Measurements from ENCODE around the gene NEDD4L. TPM values are rescaled to one million over a fixed set of nuclear protein-coding genes. Genes with fewer than 3 reads are reported as not detected.

The NEDD4L gene
- total and polyA plus RNA-seq, 10 of the 15 experiments (the other 5 are each of a cell fraction or from before 2014, with no cell fraction given) = 7.4 to 24.0 (median 17.7) TPM

- Histone ChIP-seq H3K79me2 (ENCODE audit: control insufficient read depth, insufficient read depth, low read length) (no peaks in the 10 kb centered on the region), H3K36me3 (ENCODE audit: control insufficient read depth in 2 of 2, insufficient read depth in 2 of 2, low read length in 1 of 2) (no peaks in the 10 kb centered on the region; a peak in 1 of 4 replicates), H3K27ac (ENCODE audit: control insufficient read depth, insufficient read depth) (no peak overlapping the region), H4K20me1 (ENCODE audit: control insufficient read depth, insufficient read depth) (no peaks in the 10 kb centered on the region), H3K9ac (ENCODE audit: control insufficient read depth, insufficient read depth, low read length) (no peak overlapping the region), H3K27me3 (replicated peaks in 1 of 2; ENCODE audit: control insufficient read depth in 2 of 2, insufficient read depth in 2 of 2, low read length in 1 of 2) (no peaks in the 10 kb centered on the region), H3K4me2 (ENCODE audit: control insufficient read depth, insufficient read depth) (0 out of 2 replicates have a peak overlapping the region, but pooled peaks have one; percentile 17), H3K9me3 (replicated peaks; ENCODE audit: control insufficient read depth, insufficient read depth, low read length) (no peaks in the 10 kb centered on the region; the same call in 2 of the 3 replicates), H3K4me1 (ENCODE audit: control insufficient read depth, insufficient read depth, low read length) (peaks cover 12% of the 10 kb centered on the region; the same call in 1 of the 2 replicates), H2AFZ (ENCODE audit: control insufficient read depth, low read depth, low read length) (no peak overlapping the region), H3K4me3 (no peak overlapping the region)
- peak; percentile 8 for ATAC-seq
- in situ Hi-C loops (cut with MboI) (no loop called here), intact Hi-C loops (cut with micrococcal nuclease; ENCODE audit: unreplicated experiment) (no loop called here)
- no peak for DNase-seq (ENCODE audit: low read depth, low spot score)
- ChIA-PET POLR2A (interaction anchor here (0.8 to 4.5 kb wide), 2 partner anchors 8 to 13 kb away, joined by 3 to 46 read pairs; no protein-coding TSS in a partner anchor), CTCF (interaction anchor here (0.9 to 1.5 kb wide), 3 partner anchors 11 to 19 kb away, joined by 3 to 4 read pairs (median 3); no protein-coding TSS in a partner anchor), RAD21 (ENCODE audit: unreplicated experiment) (interaction anchor here (1.0 to 4.0 kb wide), 6 partner anchors 9 to 103 kb away, joined by 3 to 45 read pairs (median 8); no protein-coding TSS in a partner anchor), SMC1A (ENCODE audit: uncharacterized antibody, unreplicated experiment) (interaction anchor here (0.9 to 5.0 kb wide), 3 partner anchors 9 to 17 kb away, joined by 3 to 66 read pairs (median 14); no protein-coding TSS in a partner anchor)
- BruUV-seq (replicated peaks) = no TSS peak
- FAIRE-seq = no peak
- WGBS (ENCODE audit: insufficient coverage, insufficient replicate concordance, low lambda C conversion rate, missing lambda C conversion rate) = 40% methylated on average over 2 of the region's 2 CpGs
- no peak for TF ChIP-seq MEF2A (IDR thresholded peaks at IDR 0.05; ENCODE audit: insufficient read depth, low read depth, low read length)
- TF ChIP-seq IKZF2 (IDR thresholded peaks at IDR 0.05) = peak; percentile 69 to 79
- TF ChIP-seq PKNOX1 (IDR thresholded peaks at IDR 0.05) = no peak
- no peak for TF ChIP-seq NR2C2 (IDR thresholded peaks at IDR 0.05; ENCODE audit: borderline replicate concordance, control insufficient read depth, insufficient read length, low read depth)
- peak; percentile 11; the same call in 1 of the 2 replicates for TF ChIP-seq SPI1 (IDR thresholded peaks at IDR 0.05; ENCODE audit: borderline replicate concordance, insufficient read depth, low read depth, low read length)
- no peak for TF ChIP-seq EZH2 (IDR thresholded peaks at IDR 0.05; ENCODE audit: borderline replicate concordance, control insufficient read depth, low read depth, low read length)
- TF ChIP-seq POU2F2 (IDR thresholded peaks at IDR 0.05; ENCODE audit: borderline replicate concordance, low read depth, low read length) = no peak
- TF ChIP-seq, protein P1, sequence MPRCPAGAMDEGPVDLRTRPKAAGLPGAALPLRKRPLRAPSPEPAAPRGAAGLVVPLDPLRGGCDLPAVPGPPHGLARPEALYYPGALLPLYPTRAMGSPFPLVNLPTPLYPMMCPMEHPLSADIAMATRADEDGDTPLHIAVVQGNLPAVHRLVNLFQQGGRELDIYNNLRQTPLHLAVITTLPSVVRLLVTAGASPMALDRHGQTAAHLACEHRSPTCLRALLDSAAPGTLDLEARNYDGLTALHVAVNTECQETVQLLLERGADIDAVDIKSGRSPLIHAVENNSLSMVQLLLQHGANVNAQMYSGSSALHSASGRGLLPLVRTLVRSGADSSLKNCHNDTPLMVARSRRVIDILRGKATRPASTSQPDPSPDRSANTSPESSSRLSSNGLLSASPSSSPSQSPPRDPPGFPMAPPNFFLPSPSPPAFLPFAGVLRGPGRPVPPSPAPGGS (IDR thresholded peaks at IDR 0.05; ENCODE audit: borderline replicate concordance, insufficient read depth, low read depth, low read length, poor library complexity, severe bottlenecking) = no peak
- TF ChIP-seq, protein P2, sequence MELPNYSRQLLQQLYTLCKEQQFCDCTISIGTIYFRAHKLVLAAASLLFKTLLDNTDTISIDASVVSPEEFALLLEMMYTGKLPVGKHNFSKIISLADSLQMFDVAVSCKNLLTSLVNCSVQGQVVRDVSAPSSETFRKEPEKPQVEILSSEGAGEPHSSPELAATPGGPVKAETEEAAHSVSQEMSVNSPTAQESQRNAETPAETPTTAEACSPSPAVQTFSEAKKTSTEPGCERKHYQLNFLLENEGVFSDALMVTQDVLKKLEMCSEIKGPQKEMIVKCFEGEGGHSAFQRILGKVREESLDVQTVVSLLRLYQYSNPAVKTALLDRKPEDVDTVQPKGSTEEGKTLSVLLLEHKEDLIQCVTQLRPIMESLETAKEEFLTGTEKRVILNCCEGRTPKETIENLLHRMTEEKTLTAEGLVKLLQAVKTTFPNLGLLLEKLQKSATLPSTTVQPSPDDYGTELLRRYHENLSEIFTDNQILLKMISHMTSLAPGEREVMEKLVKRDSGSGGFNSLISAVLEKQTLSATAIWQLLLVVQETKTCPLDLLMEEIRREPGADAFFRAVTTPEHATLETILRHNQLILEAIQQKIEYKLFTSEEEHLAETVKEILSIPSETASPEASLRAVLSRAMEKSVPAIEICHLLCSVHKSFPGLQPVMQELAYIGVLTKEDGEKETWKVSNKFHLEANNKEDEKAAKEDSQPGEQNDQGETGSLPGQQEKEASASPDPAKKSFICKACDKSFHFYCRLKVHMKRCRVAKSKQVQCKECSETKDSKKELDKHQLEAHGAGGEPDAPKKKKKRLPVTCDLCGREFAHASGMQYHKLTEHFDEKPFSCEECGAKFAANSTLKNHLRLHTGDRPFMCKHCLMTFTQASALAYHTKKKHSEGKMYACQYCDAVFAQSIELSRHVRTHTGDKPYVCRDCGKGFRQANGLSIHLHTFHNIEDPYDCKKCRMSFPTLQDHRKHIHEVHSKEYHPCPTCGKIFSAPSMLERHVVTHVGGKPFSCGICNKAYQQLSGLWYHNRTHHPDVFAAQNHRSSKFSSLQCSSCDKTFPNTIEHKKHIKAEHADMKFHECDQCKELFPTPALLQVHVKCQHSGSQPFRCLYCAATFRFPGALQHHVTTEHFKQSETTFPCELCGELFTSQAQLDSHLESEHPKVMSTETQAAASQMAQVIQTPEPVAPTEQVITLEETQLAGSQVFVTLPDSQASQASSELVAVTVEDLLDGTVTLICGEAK (IDR thresholded peaks at IDR 0.05; ENCODE audit: borderline replicate concordance) = no peak
- no peak for TF ChIP-seq SREBF1 (IDR thresholded peaks at IDR 0.05; ENCODE audit: low read length)
- TF ChIP-seq TCF12 (IDR thresholded peaks at IDR 0.05; ENCODE audit: low read depth, low read length) = no peak
- no peak for TF ChIP-seq ETV6 (conservative IDR thresholded peaks at IDR 0.05 in 1 of 2, IDR thresholded peaks at IDR 0.05 in 1 of 2; ENCODE audit: borderline replicate concordance in 1 of 2, low read depth in 1 of 2)
- no peak for TF ChIP-seq CHD4 (IDR thresholded peaks at IDR 0.05)
These were observed 169.4 kb downstream of the NEDD4L start for GRCh38 chr18:58213440-58213839.
